ENCODE measurements around the gene MATN4. TPM values are rescaled to one million over a fixed set of nuclear protein-coding genes. Genes with fewer than 3 reads are reported as not detected.

Gene MATN4
- total and polyA plus RNA-seq, 2 of the 4 experiments (the other 2 are of a cell fraction) = 0.12 TPM; not detected in 1

DNA sequence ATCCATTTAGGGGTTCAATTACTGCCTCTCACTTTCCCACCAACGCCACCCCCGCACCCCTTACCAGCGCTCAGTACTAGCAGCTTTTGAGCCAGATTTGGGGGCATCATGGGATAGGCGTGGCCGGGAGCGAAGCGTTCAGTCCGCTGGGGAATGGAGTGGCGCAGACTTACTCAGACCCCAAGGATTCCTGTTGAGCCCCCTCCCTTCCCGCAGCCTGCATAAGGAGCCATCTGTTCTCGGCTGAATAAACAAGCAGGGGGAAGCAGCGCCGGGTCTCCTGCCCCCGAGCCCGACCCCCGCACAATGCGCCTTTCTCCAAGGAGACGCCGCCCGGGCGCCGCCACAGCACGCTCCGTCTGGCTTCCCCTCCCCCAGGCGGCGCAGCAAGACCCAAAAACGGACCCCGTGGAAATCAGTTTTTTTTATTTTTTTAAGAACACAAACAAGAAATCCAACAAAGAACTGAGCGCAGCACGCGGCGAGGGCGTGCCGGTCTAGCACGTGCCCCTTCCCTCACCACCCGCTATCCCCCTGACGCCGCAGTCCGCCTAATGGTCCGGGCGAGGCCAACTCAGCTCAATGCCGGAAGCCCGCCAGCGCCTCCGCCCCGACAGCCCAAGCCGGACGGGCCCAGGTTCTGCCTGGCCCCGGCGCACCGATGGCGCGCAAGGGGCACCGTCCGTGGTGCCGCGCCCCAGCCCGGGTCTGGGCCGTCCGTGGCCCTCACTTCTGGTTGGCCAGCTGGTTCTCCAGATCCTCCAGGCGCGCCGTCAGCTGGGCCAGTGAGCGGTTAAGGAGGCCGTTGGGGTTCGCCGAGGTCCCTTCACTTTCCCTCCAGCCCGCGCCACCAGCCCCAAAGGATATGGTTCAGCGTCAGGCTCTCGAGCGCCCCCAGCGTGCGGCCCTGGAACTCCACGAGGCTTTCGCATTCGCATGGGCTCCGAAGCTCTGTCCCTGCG lies 14.8 kb downstream of the MATN4 start (continued):
- TF ChIP-seq, protein P1, sequence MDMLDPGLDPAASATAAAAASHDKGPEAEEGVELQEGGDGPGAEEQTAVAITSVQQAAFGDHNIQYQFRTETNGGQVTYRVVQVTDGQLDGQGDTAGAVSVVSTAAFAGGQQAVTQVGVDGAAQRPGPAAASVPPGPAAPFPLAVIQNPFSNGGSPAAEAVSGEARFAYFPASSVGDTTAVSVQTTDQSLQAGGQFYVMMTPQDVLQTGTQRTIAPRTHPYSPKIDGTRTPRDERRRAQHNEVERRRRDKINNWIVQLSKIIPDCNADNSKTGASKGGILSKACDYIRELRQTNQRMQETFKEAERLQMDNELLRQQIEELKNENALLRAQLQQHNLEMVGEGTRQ (IDR thresholded peaks at IDR 0.05; ENCODE audit: low read depth, low read length) = no peak
- TF ChIP-seq RCOR1 (IDR thresholded peaks at IDR 0.05; ENCODE audit: insufficient replicate concordance, low read length) (no peak), POLR2A (IDR thresholded peaks at IDR 0.05; ENCODE audit: low read depth, low read length) (no peak)

DNA sequence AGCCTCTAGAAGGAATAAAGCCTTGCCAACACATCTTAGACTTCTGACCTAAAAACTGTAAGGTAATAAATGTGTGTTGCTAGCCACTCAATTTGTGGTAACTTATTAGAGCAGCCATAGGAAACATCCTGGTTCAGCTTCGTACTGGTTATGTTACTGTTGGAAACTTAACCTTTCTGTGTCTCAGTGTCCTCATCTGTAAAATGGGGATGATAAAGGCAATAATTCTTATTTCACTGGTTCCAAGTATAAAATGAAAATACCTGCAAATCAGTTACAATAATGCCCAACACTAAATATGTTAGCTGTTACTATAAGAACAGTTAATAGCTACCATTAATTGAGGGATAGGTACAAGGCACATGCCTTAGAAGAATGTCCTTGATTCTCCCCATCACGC lies 15.8 kb downstream of the MATN4 start:
- BruUV-seq (replicated peaks) = no TSS peak
- ChIA-PET CTCF (interaction anchor here (1.4 to 3.1 kb wide), 3 partner anchors 20 to 479 kb away, joined by 5 to 19 read pairs (median 11); no protein-coding TSS in a partner anchor), POLR2A (ENCODE audit: unreplicated experiment) (no interaction called here)
- Histone ChIP-seq H3K4me1 (ENCODE audit: control insufficient read depth, insufficient read depth, low read length) (no peaks in the 10 kb centered on the region), H3K56ac (ENCODE audit: extremely low read depth, insufficient read depth, low read length) (no peak overlapping the region), H2BK20ac (ENCODE audit: low read depth, low read length) (no peak overlapping the region), H2AK5ac (ENCODE audit: low read depth, low read length) (no peak overlapping the region), H3K9ac (ENCODE audit: low read depth, low read length) (no peak overlapping the region), H3K4me2 (ENCODE audit: low read depth, low read length) (no peak overlapping the region), H3K27me3 (ENCODE audit: control insufficient read depth, insufficient read depth, low read length) (peaks cover 23% of the 10 kb centered on the region), H4K5ac (ENCODE audit: low read depth, low read length) (no peak overlapping the region), H3K9me3 (ENCODE audit: control insufficient read depth, insufficient read depth, low read length) (no peaks in the 10 kb centered on the region; the same call in 1 of the 2 replicates), H3K18ac (ENCODE audit: low read depth, low read length) (no peak overlapping the region), H2BK5ac (ENCODE audit: low read depth, low read length, poor library complexity, severe bottlenecking) (no peak overlapping the region), H3K4me3 (ENCODE audit: insufficient read depth, low read depth, low read length) (no peak overlapping the region), H3K9me1 (ENCODE audit: insufficient read depth, low read length) (no peaks in the 10 kb centered on the region), H4K8ac (ENCODE audit: low read depth in 2 of 2, low read length in 2 of 2) (no peak overlapping the region), H3K27ac (ENCODE audit: insufficient read depth, low read length) (no peak overlapping the region), H2AK9ac (replicated peaks; ENCODE audit: low read depth, low read length, poor library complexity) (no peak overlapping the region), H4K91ac (ENCODE audit: insufficient read depth, low read depth, low read length) (no peak overlapping the region), H3K14ac (replicated peaks; ENCODE audit: low read depth, low read length) (no peak overlapping the region), H2BK120ac (ENCODE audit: low read depth, low read length) (no peak overlapping the region), H3K4ac (ENCODE audit: low read depth, low read length) (no peak overlapping the region), H3K79me1 (ENCODE audit: low read depth in 1 of 2, low read length in 2 of 2) (no peaks in the 10 kb centered on the region), H4K20me1 (ENCODE audit: insufficient read depth, low read length) (no peaks in the 10 kb centered on the region), H2BK15ac (ENCODE audit: low read depth, low read length) (no peak overlapping the region), H2AFZ (replicated peaks; ENCODE audit: low read length, poor library complexity) (no peak overlapping the region), H3K36me3 (ENCODE audit: control insufficient read depth, insufficient read depth, low read length) (no peaks in the 10 kb centered on the region), H3K23ac (ENCODE audit: low read depth, low read length) (no peak overlapping the region)
- dilution Hi-C loops (cut with HindIII; ENCODE audit: low sequenced_read_pairs, unreplicated experiment) = no loop called here
- DNase-seq (no peak), ATAC-seq (ENCODE audit: low read depth) (no peak)
- TF ChIP-seq RFX5 (IDR thresholded peaks at IDR 0.05; ENCODE audit: low read depth, low read length) (no peak), CEBPB (IDR thresholded peaks at IDR 0.05; ENCODE audit: low read depth, low read length) (no peak), NFE2L2 (IDR thresholded peaks at IDR 0.05; ENCODE audit: low read depth, low read length) (no peak), SMC3 (IDR thresholded peaks at IDR 0.05; ENCODE audit: low read depth, low read length) (no peak)
- TF ChIP-seq, protein P1 (IDR thresholded peaks at IDR 0.05; ENCODE audit: low read depth, low read length) = no peak
- TF ChIP-seq, protein P2, sequence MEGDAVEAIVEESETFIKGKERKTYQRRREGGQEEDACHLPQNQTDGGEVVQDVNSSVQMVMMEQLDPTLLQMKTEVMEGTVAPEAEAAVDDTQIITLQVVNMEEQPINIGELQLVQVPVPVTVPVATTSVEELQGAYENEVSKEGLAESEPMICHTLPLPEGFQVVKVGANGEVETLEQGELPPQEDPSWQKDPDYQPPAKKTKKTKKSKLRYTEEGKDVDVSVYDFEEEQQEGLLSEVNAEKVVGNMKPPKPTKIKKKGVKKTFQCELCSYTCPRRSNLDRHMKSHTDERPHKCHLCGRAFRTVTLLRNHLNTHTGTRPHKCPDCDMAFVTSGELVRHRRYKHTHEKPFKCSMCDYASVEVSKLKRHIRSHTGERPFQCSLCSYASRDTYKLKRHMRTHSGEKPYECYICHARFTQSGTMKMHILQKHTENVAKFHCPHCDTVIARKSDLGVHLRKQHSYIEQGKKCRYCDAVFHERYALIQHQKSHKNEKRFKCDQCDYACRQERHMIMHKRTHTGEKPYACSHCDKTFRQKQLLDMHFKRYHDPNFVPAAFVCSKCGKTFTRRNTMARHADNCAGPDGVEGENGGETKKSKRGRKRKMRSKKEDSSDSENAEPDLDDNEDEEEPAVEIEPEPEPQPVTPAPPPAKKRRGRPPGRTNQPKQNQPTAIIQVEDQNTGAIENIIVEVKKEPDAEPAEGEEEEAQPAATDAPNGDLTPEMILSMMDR (conservative IDR thresholded peaks at IDR 0.05; ENCODE audit: low read depth, low read length) = no peak
- in situ Hi-C loops (cut with MboI; ENCODE audit: low sequenced_read_pairs) = loop anchor here (25.0 kb wide), 1 partner anchor 180 kb away; the partner anchor contains the start of genes KCNS1, WFDC12 and WFDC5
- WGBS, 2 experiments (ENCODE audit: extremely low coverage in 2 of 2, insufficient read length in 1 of 2) = no CpG with 5 or more reads among the region's 2 CpGs
- intact Hi-C loops (cut with micrococcal nuclease) = loop anchor here (5.0 kb wide), 1 partner anchor 545 kb away; the partner anchor contains the start of gene KCNK15

Measured in IMR-90 (cell line).